HFFc6 (cell line): Measurements from ENCODE around the gene TAF11L14. TPM values are rescaled to one million over a fixed set of nuclear protein-coding genes. Genes with fewer than 3 reads are reported as not detected.

Source experiments
- DNase-seq: peaks from one replicate; pipeline ENCODE4 v3.0.0-alpha.2; 2018
- H3K27ac Mint-ChIP-seq: 2 replicates; pipeline ENCODE4 v1.8.0; 2020; ENCODE audit warnings: mild to moderate bottlenecking, mixed read lengths
- H3K27me3 Mint-ChIP-seq: 2 replicates; pipeline ENCODE4 v1.8.0; 2021; ENCODE audit warnings: mild to moderate bottlenecking, moderate library complexity, mixed read lengths; ENCODE audit not compliant: insufficient read depth
- H3K36me3 Mint-ChIP-seq: 2 replicates; pipeline ENCODE4 v1.8.0; 2021; ENCODE audit warnings: low read depth, mixed read lengths
- H3K4me1 Mint-ChIP-seq: 2 replicates; pipeline ENCODE4 v1.8.0; 2020; ENCODE audit warnings: low read depth, mixed read lengths
- H3K4me3 Mint-ChIP-seq: 2 replicates; pipeline ENCODE4 v1.8.0; 2020; ENCODE audit warnings: mild to moderate bottlenecking, moderate library complexity, mixed read lengths
- H3K9me3 Mint-ChIP-seq: 2 replicates; pipeline ENCODE4 v1.8.0; 2020; ENCODE audit warnings: mild to moderate bottlenecking, mixed read lengths
- total RNA-seq, 6 experiments: library from RNA; stranded (reverse); fragmentation: NEBNext Ultra II Directional; extraction: Animal tissue kit (Norgen Biotek cat#: 25700); gene quantifications; 2 replicates in 1 of 6; 3 replicates in 5 of 6; pipeline ENCODE4 v1.2.3, GENCODE V29; 2021
- TF ChIP-seq, protein P1 (sequence below): fragments of 200-600 bp; sonication (generic); IDR thresholded peaks from 2 replicates; pipeline ENCODE4 v1.5.0; 2021; ENCODE audit warnings: antibody characterized with exemption, mild to moderate bottlenecking

Gene TAF11L14
- total RNA-seq, 6 experiments from 2014 or later = not detected

- DNase-seq = no peak
- H3K9me3 Mint-ChIP-seq = peaks cover 1% of the 10 kb centered on the region; the same call in 1 of the 2 replicates
- H3K36me3 Mint-ChIP-seq = no peaks in the 10 kb centered on the region
- TF ChIP-seq, protein P1, sequence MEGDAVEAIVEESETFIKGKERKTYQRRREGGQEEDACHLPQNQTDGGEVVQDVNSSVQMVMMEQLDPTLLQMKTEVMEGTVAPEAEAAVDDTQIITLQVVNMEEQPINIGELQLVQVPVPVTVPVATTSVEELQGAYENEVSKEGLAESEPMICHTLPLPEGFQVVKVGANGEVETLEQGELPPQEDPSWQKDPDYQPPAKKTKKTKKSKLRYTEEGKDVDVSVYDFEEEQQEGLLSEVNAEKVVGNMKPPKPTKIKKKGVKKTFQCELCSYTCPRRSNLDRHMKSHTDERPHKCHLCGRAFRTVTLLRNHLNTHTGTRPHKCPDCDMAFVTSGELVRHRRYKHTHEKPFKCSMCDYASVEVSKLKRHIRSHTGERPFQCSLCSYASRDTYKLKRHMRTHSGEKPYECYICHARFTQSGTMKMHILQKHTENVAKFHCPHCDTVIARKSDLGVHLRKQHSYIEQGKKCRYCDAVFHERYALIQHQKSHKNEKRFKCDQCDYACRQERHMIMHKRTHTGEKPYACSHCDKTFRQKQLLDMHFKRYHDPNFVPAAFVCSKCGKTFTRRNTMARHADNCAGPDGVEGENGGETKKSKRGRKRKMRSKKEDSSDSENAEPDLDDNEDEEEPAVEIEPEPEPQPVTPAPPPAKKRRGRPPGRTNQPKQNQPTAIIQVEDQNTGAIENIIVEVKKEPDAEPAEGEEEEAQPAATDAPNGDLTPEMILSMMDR = no peak
- no peak overlapping the region for H3K4me3 Mint-ChIP-seq
- no peak overlapping the region for H3K27ac Mint-ChIP-seq
- no peaks in the 10 kb centered on the region for H3K4me1 Mint-ChIP-seq
- H3K27me3 Mint-ChIP-seq = no peaks in the 10 kb centered on the region; the same call in 1 of the 2 replicates
Measured at GRCh38 chr5:17655921-17656320, 21.7 kb downstream of the TAF11L14 start.

- Mint-ChIP-seq H3K4me1 (no peaks in the 10 kb centered on the region), H3K4me3 (no peak overlapping the region), H3K36me3 (no peaks in the 10 kb centered on the region), H3K9me3 (peaks cover 10% of the 10 kb centered on the region), H3K27ac (no peak overlapping the region), H3K27me3 (peaks cover 2% of the 10 kb centered on the region)
- no peak for DNase-seq
- TF ChIP-seq, protein P1 = no peak
Measured at GRCh38 chr5:17663182-17663581, 28.9 kb downstream of the TAF11L14 start.

GRCh38 chr5:17665836-17666235 is 31.6 kb downstream of the TAF11L14 start:
- Mint-ChIP-seq H3K4me3 (no peak overlapping the region), H3K4me1 (no peaks in the 10 kb centered on the region), H3K9me3 (peaks cover 14% of the 10 kb centered on the region), H3K27ac (no peak overlapping the region), H3K27me3 (peaks cover 2% of the 10 kb centered on the region), H3K36me3 (no peaks in the 10 kb centered on the region)
- TF ChIP-seq, protein P1 = no peak
- DNase-seq = no peak

DNA sequence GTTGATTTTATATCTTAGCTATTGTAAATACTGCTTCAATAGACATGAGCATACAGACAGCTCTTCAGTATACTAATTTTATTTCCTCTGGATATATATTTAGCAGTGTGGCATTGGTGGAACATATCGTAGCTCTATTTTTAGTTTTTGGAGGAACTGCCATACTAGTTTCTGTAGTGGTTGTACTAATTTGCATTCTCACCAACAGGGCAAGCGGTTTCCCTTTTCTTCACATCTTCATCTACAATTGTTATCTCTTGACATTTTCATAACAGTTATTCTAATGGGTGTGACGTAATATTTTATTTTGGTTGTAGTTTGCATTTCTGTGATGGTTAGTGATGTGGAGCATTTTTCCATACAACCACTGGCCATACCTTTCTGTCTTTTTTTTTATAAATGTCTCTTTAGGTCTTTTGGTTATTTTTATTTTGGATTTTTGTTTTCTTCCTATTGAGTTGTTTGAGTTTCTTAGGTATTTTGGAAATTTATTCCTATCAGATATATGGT is 32.5 kb downstream of the TAF11L14 start:
- no peak for DNase-seq
- Mint-ChIP-seq H3K9me3 (peaks cover 18% of the 10 kb centered on the region), H3K4me1 (no peaks in the 10 kb centered on the region), H3K36me3 (no peaks in the 10 kb centered on the region), H3K27me3 (peaks cover 2% of the 10 kb centered on the region), H3K27ac (no peak overlapping the region), H3K4me3 (no peak overlapping the region)
- TF ChIP-seq, protein P1 = no peak

GRCh38 chr5:17670353-17670752 is 36.1 kb downstream of the TAF11L14 start:
- TF ChIP-seq, protein P1 = no peak
- no peaks in the 10 kb centered on the region for H3K27me3 Mint-ChIP-seq
- no peaks in the 10 kb centered on the region for H3K4me1 Mint-ChIP-seq
- no peak overlapping the region for H3K4me3 Mint-ChIP-seq
- no peak overlapping the region for H3K27ac Mint-ChIP-seq
- DNase-seq = no peak
- H3K9me3 Mint-ChIP-seq = peaks cover 17% of the 10 kb centered on the region
- no peaks in the 10 kb centered on the region for H3K36me3 Mint-ChIP-seq
